DMS153 (cell line): ENCODE results near the gene RAB8A.
A peak's percentile ranks its signal among the peaks of the same experiment; 100 is the strongest.
"Not testable (repeated sequence)": the region's sequence is repeated elsewhere in the genome, so short reads cannot be mapped to it uniquely, and the experiment has no call there.

Experiments used
- DNase-seq: peaks from one replicate; lab custom pipeline; 2025; lab: John Stamatoyannopoulos, UW

RAB8A gene

GRCh38 chr19:16078759-16079707 is 32.7 kb upstream of the RAB8A start:
- peak; percentile 50 for DNase-seq

- no peak for DNase-seq
These were observed 27.5 kb upstream of the RAB8A start for GRCh38 chr19:16084067-16084685.

- no peak for DNase-seq
These were observed 26.6 kb upstream of the RAB8A start for GRCh38 chr19:16085115-16085514.

GRCh38 chr19:16087404-16087803 is 24.3 kb upstream of the RAB8A start:
- DNase-seq, result not testable (repeated sequence)

GRCh38 chr19:16087940-16088339 is 23.7 kb upstream of the RAB8A start:
- no peak for DNase-seq

- DNase-seq, result no peak
These were observed 23.2 kb upstream of the RAB8A start for GRCh38 chr19:16088351-16089009.

GRCh38 chr19:16089010-16089846 is 22.5 kb upstream of the RAB8A start:
- DNase-seq, result no peak

GRCh38 chr19:16091546-16092475 is 19.9 kb upstream of the RAB8A start:
- DNase-seq, result no peak

- DNase-seq, result no peak
These were observed 17.2 kb upstream of the RAB8A start for GRCh38 chr19:16094360-16095070.

GRCh38 chr19:16095071-16095571 is 16.6 kb upstream of the RAB8A start:
- DNase-seq, result no peak

GRCh38 chr19:16096280-16096855 is 15.3 kb upstream of the RAB8A start:
- no peak for DNase-seq

- DNase-seq, result no peak
These were observed 13.3 kb upstream of the RAB8A start for GRCh38 chr19:16098416-16098768.

- DNase-seq, result no peak
These were observed 12.9 kb upstream of the RAB8A start for GRCh38 chr19:16098821-16099220.

GRCh38 chr19:16099314-16099965 is 12.2 kb upstream of the RAB8A start:
- DNase-seq, result not testable (repeated sequence)

- DNase-seq, result no peak
These were observed 11.2 kb upstream of the RAB8A start for GRCh38 chr19:16100524-16100923.

GRCh38 chr19:16104722-16105121 is 7.0 kb upstream of the RAB8A start:
- no peak for DNase-seq

GRCh38 chr19:16106121-16106520 is 5.6 kb upstream of the RAB8A start:
- DNase-seq, result no peak

GRCh38 chr19:16111909-16112752 is 442 bp downstream of the RAB8A start:
- no peak for DNase-seq
